Aorta (tissue), 5 donors: ENCODE results near the gene PCDH9. TPM values are rescaled to one million over a fixed set of nuclear protein-coding genes. Genes with fewer than 3 reads are reported as not detected.

Source experiments
- ATAC-seq: fragments of 200-7000 bp; cut with Tn5 transposase; one replicate; pipeline ENCODE4 v1.9.1; 2022; ENCODE audit warnings: moderate library complexity; ENCODE audit not compliant: low FRiP score
- DNase-seq, 2 donors: peaks; one replicate each; pipeline ENCODE4 v3.0.0-alpha.2; 2020
- H3K27ac ChIP-seq, 2 donors: one replicate each; pipeline ENCODE4 v1.5.1; 2013; ENCODE audit warnings: low read length in 2 of 2, mild to moderate bottlenecking in 2 of 2, moderate library complexity in 2 of 2, control low read depth in 1 of 2, inconsistent platforms in 1 of 2, low read depth in 1 of 2
- H3K27me3 ChIP-seq, 2 donors: one replicate each; pipeline ENCODE4 v1.6.1; 2013; ENCODE audit warnings: control low read depth in 1 of 2, low read length in 1 of 2, mild to moderate bottlenecking in 1 of 2, moderate library complexity in 1 of 2; ENCODE audit not compliant: insufficient read depth in 2 of 2, control insufficient read depth in 1 of 2
- H3K36me3 ChIP-seq, 2 donors: one replicate each; pipeline ENCODE4 v1.6.1; 2013; ENCODE audit warnings: control low read depth in 1 of 2, low read length in 1 of 2, mild to moderate bottlenecking in 1 of 2; ENCODE audit not compliant: insufficient read depth in 2 of 2, control insufficient read depth in 1 of 2
- H3K4me1 ChIP-seq, 2 donors: one replicate each; pipeline ENCODE4 v1.6.1; 2013; ENCODE audit warnings: low read length in 2 of 2, control low read depth in 1 of 2, mild to moderate bottlenecking in 1 of 2, moderate library complexity in 1 of 2; ENCODE audit not compliant: insufficient read depth in 2 of 2, control insufficient read depth in 1 of 2
- H3K4me3 ChIP-seq, 2 donors: one replicate each; pipeline ENCODE4 v1.5.1; 2013; ENCODE audit warnings: low read length in 2 of 2, control low read depth in 1 of 2, mild to moderate bottlenecking in 1 of 2
- H3K9me3 ChIP-seq: one replicate; pipeline ENCODE4 v1.6.1; 2013; ENCODE audit warnings: mild to moderate bottlenecking, low read length; ENCODE audit not compliant: control insufficient read depth
- WGBS, 2 donors: extraction: QIAGEN DNeasy Blood & Tissue Kit; methylation state at CpG; one replicate each; pipeline ENCODE4 v1.1.7; 2013; 5-methylcytosine and 5-hydroxymethylcytosine counted together
- intact Hi-C, 2 donors: fragments of 100-400 bp; cut with DNase I; formaldehyde crosslinking; loops; one replicate each; pipeline versions ENCODE4 v1.14.2 to v1.15.0; 2022
- polyA plus RNA-seq, 2 donors: library from polyadenylated mRNA; stranded (reverse); fragments of 200-250 nt; gene quantifications; one replicate each; pipeline ENCODE4 v1.2.3, GENCODE V29; 2013
- total RNA-seq, 2 donors: library from RNA; stranded (reverse); fragmentation: NEBNext Ultra II Directional; extraction: Animal tissue kit (Norgen Biotek cat#: 25700); gene quantifications; one replicate each; pipeline ENCODE4 v1.2.1, GENCODE V29; 2021
- donor health status: healthy with polysubstance abuse.
- donor health status: Bipolar disorder and iron deficiency.
- donor health status: DM: no; HTN: no; CAD: no.
- donor health status: DM: no; HTN: no; CAD: no.
- donor health status: DM: yes; HTN: yes; CAD: no.

PCDH9 gene
- total and polyA plus RNA-seq, 4 donors = 0.38 to 6.3 (median 4.2) TPM

DNA sequence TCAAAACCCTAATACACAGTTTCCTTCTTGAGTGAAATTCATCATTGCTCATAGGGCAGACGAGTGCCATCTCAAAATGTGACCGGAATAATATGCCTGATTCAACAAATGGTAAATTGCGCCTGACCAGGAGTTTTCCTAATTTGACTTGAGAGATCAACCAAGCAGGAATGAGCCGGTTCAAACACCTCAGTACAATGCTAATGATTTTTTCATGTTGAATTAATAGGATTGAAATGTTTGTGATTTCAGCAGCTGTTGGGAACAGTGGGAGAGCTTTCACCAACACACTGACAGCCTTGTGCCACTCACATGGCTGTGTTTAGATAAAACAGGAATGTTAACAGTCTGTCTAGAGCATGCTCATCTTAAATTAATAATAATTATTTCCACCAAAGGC lies 484.8 kb downstream of the PCDH9 start:
- ATAC-seq (no peak), DNase-seq (no peak)
- Histone ChIP-seq H3K9me3 (no peaks in the 10 kb centered on the region), H3K4me1 (no peaks in the 10 kb centered on the region), H3K36me3 (no peaks in the 10 kb centered on the region), H3K27ac (no peak overlapping the region), H3K27me3 (no peaks in the 10 kb centered on the region), H3K4me3 (no peak overlapping the region)
- intact Hi-C loops = no loop called here
- 79 to 85% methylated on average over 4 of the region's 4 CpGs for WGBS, 2 donors

DNA sequence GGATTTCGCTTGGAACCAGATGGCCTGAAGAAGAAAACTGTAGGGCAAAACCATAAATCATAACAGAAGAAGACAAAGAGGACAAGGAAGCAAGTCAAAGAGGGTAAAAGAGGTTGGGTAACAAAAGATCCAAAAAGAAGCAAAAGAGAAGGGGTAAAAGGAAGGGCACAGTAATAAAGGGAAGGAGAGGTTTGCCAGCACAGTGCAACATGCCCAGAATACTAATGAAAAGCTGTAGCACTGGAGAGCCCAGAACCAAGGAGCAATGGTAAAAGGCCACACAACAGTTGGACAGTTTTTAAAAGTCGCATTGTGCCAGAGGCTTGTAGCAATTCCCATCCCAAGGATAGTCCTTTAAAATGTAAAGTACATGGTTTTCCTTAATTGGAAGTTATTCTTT lies 506.6 kb downstream of the PCDH9 start:
- DNase-seq (no peak), ATAC-seq (no peak)
- Histone ChIP-seq H3K4me1 (no peaks in the 10 kb centered on the region), H3K36me3 (no peaks in the 10 kb centered on the region), H3K4me3 (no peak overlapping the region), H3K9me3 (no peaks in the 10 kb centered on the region), H3K27me3 (no peaks in the 10 kb centered on the region), H3K27ac (no peak overlapping the region)
- intact Hi-C loops = no loop called here
- WGBS, 2 donors = 89 to 95% methylated on average over 2 of the region's 2 CpGs

DNA sequence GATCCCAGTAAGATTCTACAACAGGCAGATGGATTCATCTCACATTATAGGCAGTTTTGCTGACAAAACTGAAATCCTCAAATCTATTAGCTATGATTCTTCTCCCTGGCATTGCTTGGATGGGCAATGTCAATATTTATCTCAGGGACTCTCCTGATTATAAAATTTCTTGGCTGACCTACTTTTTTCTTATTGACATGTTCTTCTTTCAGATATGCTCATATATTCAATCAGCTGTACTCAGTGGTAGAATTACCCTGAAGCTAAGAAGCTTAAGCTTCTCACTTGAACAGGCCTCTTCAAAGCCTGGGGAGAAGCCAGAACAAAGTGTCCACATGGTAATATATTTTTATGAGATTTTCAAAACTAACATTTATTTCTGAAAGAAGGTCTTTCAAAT lies 513.6 kb downstream of the PCDH9 start:
- ATAC-seq = no peak
- no peaks in the 10 kb centered on the region for H3K9me3 ChIP-seq
- DNase-seq = no peak
- intact Hi-C loops = no loop called here
- no peaks in the 10 kb centered on the region for H3K36me3 ChIP-seq
- no peak overlapping the region for H3K4me3 ChIP-seq
- no peaks in the 10 kb centered on the region for H3K4me1 ChIP-seq
- H3K27me3 ChIP-seq = no peaks in the 10 kb centered on the region
- no peak overlapping the region for H3K27ac ChIP-seq

DNA sequence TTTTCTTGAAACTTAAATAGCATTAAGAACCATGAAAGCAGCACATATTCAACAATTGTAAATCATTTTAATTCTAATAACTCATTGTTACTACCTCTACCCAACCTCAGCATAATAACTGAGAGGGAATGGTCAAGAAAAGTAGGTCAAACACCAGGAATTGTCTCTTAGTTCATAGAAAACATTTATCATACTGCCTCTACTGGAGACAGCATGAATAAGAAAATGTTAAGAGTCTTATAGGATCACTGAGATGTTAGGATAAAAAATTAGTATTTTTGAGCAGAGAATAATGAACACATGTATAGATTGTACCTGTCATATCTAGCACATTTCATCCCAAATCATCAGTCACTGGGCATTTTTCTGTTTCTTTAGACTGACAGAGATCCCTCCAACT lies 515.3 kb downstream of the PCDH9 start:
- Histone ChIP-seq H3K4me1 (no peaks in the 10 kb centered on the region), H3K27me3 (no peaks in the 10 kb centered on the region), H3K9me3 (no peaks in the 10 kb centered on the region), H3K4me3 (no peak overlapping the region), H3K27ac (no peak overlapping the region), H3K36me3 (no peaks in the 10 kb centered on the region)
- DNase-seq = no peak
- no peak for ATAC-seq
- intact Hi-C loops = no loop called here

DNA sequence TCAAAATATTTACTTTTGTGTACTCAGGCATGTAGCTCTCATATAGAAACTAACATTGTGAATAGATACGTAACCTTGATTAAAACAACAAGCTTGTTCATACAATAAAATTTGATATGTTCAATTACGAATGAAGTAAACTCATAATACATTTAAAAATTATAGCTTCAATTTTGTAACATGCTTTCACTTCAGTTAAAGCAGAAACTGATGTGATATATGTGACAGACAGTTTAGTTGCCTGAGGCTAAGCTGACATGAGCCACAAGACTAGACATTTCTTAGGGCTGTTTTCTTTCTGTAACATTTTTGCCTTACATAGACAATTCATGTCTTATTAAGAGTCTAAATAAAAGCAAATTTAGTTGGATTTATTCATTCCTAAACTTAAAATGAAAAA lies 526.0 kb downstream of the PCDH9 start:
- intact Hi-C loops = no loop called here
- no peak for ATAC-seq

DNA sequence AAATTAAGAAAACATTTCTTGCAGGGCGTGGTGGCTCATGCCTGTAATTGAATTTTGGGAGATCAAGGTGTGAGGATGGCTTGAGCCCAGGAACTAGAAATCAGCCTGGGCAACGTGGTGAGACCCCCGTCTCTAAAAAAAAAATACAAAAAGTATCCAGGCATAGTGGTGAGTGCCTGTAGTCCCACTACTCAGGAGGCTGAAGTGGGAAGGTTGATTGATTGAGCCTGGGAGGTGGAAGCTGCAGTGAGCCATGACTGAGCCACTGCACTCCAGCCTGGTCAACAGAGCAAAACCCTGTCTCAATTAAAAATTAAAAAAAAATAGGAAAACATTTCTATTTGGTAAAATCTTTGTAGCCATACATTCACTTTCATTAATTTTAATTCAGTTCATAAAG lies 526.5 kb downstream of the PCDH9 start:
- WGBS, 2 donors = 61 to 63% methylated on average over 3 of the region's 3 CpGs
- Histone ChIP-seq H3K27me3 (no peaks in the 10 kb centered on the region), H3K4me3 (no peak overlapping the region), H3K9me3 (no peaks in the 10 kb centered on the region), H3K36me3 (no peaks in the 10 kb centered on the region), H3K27ac (no peak overlapping the region), H3K4me1 (no peaks in the 10 kb centered on the region)
- DNase-seq (no peak), ATAC-seq (no peak)
- intact Hi-C loops = no loop called here

More for the DNA sequence above, 526.0 kb downstream of the PCDH9 start:
- H3K4me1 ChIP-seq = no peaks in the 10 kb centered on the region
- H3K4me3 ChIP-seq = no peak overlapping the region
- H3K9me3 ChIP-seq = no peaks in the 10 kb centered on the region
- H3K27ac ChIP-seq = no peak overlapping the region
- 72 to 74% methylated on average over 2 of the region's 2 CpGs for WGBS, 2 donors
- no peaks in the 10 kb centered on the region for H3K27me3 ChIP-seq
- no peaks in the 10 kb centered on the region for H3K36me3 ChIP-seq
- DNase-seq = no peak

DNA sequence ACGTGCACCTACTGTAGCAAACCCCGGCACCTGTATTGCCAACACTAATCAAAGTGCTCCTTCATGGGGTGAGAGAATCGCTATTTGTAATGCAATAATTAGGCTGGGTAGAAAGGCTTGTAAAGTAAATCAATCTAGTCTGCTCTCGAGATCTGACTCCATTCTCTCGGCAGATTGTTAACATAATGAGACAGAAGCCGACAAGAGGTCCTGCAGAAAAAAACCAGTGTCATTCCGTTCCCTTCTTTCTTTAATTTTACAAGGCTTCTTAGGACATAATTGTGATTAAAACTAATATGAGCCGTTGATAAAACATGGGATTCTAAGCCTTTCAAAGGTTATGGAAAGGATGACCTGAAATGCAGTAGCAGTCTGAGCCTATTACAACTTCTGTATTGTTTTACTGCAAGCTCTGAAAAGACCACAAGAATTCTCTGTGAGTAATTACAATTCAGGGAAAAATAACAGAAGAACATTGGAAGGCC lies 530.0 kb downstream of the PCDH9 start:
- WGBS, 2 donors = 47 to 61% methylated on average over 8 of the region's 8 CpGs

DNA sequence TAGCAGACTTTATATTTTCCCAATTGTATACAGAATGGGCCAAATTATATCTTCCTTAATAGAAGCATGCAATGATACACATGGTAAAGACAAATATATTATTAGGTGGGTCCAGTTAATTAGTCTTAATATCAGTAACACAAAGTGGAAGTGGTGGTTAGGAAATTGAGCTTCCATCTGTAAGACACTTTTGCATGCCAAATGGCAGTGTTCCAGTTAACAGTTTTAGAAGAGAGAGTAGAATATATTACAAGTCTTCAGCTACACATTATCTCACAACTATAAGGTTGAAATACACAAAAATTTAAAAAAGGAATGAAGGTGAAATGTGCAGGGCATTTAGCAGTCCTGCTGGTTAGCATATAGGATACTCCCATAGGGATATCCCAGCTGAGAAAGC lies 536.5 kb downstream of the PCDH9 start:
- Histone ChIP-seq H3K9me3 (no peaks in the 10 kb centered on the region), H3K27ac (no peak overlapping the region), H3K4me3 (no peak overlapping the region), H3K4me1 (no peaks in the 10 kb centered on the region), H3K36me3 (no peaks in the 10 kb centered on the region), H3K27me3 (no peaks in the 10 kb centered on the region)
- DNase-seq (no peak), ATAC-seq (no peak)
- intact Hi-C loops = loop anchor here in 1 of 2 donors (5.0 kb wide), 1 partner anchor 304 kb away; no protein-coding TSS in a partner anchor

More for the DNA sequence above, 530.0 kb downstream of the PCDH9 start:
- no peak for DNase-seq
- intact Hi-C loops = no loop called here
- ATAC-seq = no peak
- H3K27me3 ChIP-seq = no peaks in the 10 kb centered on the region
- no peaks in the 10 kb centered on the region for H3K9me3 ChIP-seq
- H3K27ac ChIP-seq = no peak overlapping the region
- no peaks in the 10 kb centered on the region for H3K36me3 ChIP-seq
- no peaks in the 10 kb centered on the region for H3K4me1 ChIP-seq
- H3K4me3 ChIP-seq = no peak overlapping the region

DNA sequence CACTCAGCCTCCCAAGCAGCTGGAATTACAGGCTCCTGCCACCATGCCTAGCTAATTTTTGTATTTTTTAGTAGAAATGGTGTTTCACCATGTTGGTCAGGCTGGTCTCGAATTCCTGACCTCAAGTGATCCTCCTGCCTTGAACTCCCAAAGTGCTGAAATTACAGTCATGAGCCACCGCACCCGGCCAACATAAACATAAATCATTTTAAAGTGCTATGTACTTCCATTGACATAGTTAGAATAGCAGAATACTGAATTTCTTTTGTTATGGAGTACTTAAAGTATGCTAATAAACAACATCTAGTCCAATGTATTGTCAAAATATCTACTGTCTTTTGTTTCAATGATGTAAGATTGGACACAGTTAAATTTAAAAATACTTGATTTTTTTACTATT lies 539.0 kb downstream of the PCDH9 start:
- Histone ChIP-seq H3K36me3 (no peaks in the 10 kb centered on the region), H3K27me3 (no peaks in the 10 kb centered on the region), H3K9me3 (no peaks in the 10 kb centered on the region), H3K4me3 (no peak overlapping the region), H3K27ac (no peak overlapping the region), H3K4me1 (no peaks in the 10 kb centered on the region)
- intact Hi-C loops = loop anchor here in 1 of 2 donors (5.0 kb wide), 1 partner anchor 306 kb away; no protein-coding TSS in a partner anchor
- ATAC-seq (no peak), DNase-seq (no peak)
- WGBS, 2 donors = 24 to 35% methylated on average over 3 of the region's 3 CpGs
